ENCODE data around the gene MYOCD.

The MYOCD gene

GRCh38 chr17:12769981-12770380 lies 104.3 kb downstream of the MYOCD start:
- no peak for DNase-seq

- no peak for DNase-seq
Measured at GRCh38 chr17:12773153-12773552, 107.5 kb downstream of the MYOCD start.

GRCh38 chr17:12789075-12789480 lies 123.4 kb downstream of the MYOCD start:
- no peak for DNase-seq

- DNase-seq, result peak; percentile 80
Measured at GRCh38 chr17:12789481-12790248, 124.0 kb downstream of the MYOCD start, which contains the start of gene ARHGAP44. Gene ARHGAP44, plus strand, starts transcription at chr17:12789498. Its CDS starts 341 bp downstream, at chr17:12789839.

- peak; percentile 65 for DNase-seq
Measured at GRCh38 chr17:12790249-12791106, 124.8 kb downstream of the MYOCD start.

GRCh38 chr17:12794919-12795532 lies 129.3 kb downstream of the MYOCD start:
- DNase-seq, result no peak

GRCh38 chr17:12800855-12801365 lies 135.2 kb downstream of the MYOCD start:
- no peak for DNase-seq

GRCh38 chr17:12806630-12807029 lies 140.9 kb downstream of the MYOCD start:
- no peak for DNase-seq

- DNase-seq, result no peak
Measured at GRCh38 chr17:12808723-12809122, 143.0 kb downstream of the MYOCD start.

DNA sequence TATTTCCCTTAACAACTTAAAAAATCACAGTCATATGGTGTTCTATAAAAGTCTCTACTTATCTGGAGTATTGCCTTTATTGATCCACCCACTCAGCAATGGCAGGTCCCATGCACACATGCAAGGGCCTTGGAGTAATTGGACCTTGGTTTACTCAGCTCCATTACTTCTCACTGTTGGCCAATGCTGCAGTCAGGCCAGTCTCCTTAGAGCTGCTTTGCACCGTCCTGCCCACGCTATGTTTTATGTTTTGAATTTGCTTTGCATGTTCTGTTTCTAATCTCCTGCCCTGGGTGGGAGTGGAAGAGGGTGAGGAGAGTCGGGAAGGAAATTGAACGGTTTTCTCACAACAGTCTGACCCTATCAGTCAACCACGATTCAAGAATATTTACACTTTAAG lies 147.2 kb downstream of the MYOCD start:
- no peak for DNase-seq

- DNase-seq, result no peak
Measured at GRCh38 chr17:12813664-12814063, 148.0 kb downstream of the MYOCD start.

DNA sequence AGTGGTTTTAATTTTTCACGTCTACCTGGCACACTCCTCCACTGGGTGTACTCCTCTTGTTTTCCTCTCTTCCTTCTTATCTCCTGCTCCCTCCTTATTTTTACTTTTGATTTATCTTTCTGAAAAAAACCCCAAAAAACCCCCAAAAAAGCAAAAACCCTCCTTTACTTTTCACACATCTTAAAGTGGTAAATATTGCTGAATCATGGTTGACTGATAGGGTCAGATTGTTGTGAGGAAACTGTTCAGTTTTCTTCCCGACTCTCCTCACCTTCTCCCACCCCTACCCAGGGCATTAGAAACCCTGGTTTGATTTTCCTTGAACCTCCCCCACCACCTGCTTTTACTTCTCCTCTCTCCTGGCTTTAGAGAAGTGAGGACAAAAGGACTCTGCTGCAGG lies 149.0 kb downstream of the MYOCD start:
- no peak for DNase-seq

- DNase-seq, result no peak
Measured at GRCh38 chr17:12815642-12816141, 150.0 kb downstream of the MYOCD start.

Data from NCI-H82 (cell line).